ENCODE results near the gene TP53I13. TPM values are rescaled to one million over a fixed set of nuclear protein-coding genes. Genes with fewer than 3 reads are reported as not detected.

Gene TP53I13
- total and polyA plus RNA-seq, 2 of the 13 experiments (the other 11 are each of a cell fraction or from before 2014, with no cell fraction given) = 16.9 to 25.7 TPM

DNA sequence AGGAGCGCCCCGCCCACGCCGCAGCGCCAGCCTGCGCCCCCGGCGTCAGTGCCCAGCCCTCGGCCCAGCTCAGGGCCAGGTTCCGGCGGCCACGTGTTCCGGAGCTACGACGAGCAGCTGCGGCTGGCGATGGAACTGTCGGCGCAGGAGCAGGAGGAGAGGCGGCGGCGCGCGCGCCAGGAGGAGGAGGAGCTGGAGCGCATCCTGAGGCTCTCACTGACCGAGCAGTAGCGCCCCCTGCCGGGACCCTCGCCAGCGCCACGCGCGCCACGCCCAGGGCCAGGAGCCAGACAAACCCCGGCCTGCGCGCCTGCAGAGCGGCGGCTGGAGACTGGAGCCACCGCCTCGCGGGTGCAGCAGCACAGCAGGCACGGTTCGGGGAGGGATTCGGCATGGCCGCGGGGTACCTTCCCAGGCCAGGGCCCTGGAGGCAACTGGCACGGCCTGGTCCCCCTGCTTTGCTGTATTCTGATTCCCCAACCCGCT is 44.9 kb downstream of the TP53I13 start (continued):
- TF ChIP-seq ATF7-NPFF (CRISPR knock-in tag; IDR thresholded peaks at IDR 0.05; ENCODE audit: low read depth) (peak; percentile 94), CEBPG (CRISPR knock-in tag; IDR thresholded peaks at IDR 0.05) (no peak), SRSF4 (IDR thresholded peaks at IDR 0.05; ENCODE audit: low read depth, low read length, poor library complexity, severe bottlenecking) (no peak), TMF1 (CRISPR knock-in tag; IDR thresholded peaks at IDR 0.05; ENCODE audit: low read depth) (peak; percentile 87; the same call in 1 of the 2 replicates), GTF2F1 (IDR thresholded peaks at IDR 0.05; ENCODE audit: low read length) (no peak), ZNF598 (CRISPR knock-in tag; IDR thresholded peaks at IDR 0.05; ENCODE audit: borderline replicate concordance) (0 out of 2 replicates have a peak, but pooled peaks have one; percentile 50), AHDC1 (CRISPR knock-in tag; IDR thresholded peaks at IDR 0.05; ENCODE audit: borderline replicate concordance) (no peak), ZBTB10 (CRISPR knock-in tag; IDR thresholded peaks at IDR 0.05; ENCODE audit: borderline replicate concordance) (no peak), ZSCAN9 (CRISPR knock-in tag; IDR thresholded peaks at IDR 0.05; ENCODE audit: borderline replicate concordance) (no peak), DNMT3B (CRISPR knock-in tag; conservative IDR thresholded peaks at IDR 0.05) (no peak; the same call in 1 of the 2 replicates), PITX1 (CRISPR knock-in tag; IDR thresholded peaks at IDR 0.05) (no peak), ZNF432 (CRISPR knock-in tag; IDR thresholded peaks at IDR 0.05; ENCODE audit: borderline replicate concordance) (no peak), SP140L (CRISPR knock-in tag; IDR thresholded peaks at IDR 0.05; ENCODE audit: borderline replicate concordance) (no peak; the same call in 1 of the 2 replicates), DPF2 (CRISPR knock-in tag; IDR thresholded peaks at IDR 0.05; ENCODE audit: borderline replicate concordance, low read depth) (no peak), TEAD3 (CRISPR knock-in tag; optimal IDR thresholded peaks at IDR 0.05; ENCODE audit: borderline replicate concordance) (peak; percentile 67), SOX5 (CRISPR knock-in tag; IDR thresholded peaks at IDR 0.05; ENCODE audit: borderline replicate concordance) (peak; percentile 35; the same call in 1 of the 2 replicates)
- TF ChIP-seq, protein P1, sequence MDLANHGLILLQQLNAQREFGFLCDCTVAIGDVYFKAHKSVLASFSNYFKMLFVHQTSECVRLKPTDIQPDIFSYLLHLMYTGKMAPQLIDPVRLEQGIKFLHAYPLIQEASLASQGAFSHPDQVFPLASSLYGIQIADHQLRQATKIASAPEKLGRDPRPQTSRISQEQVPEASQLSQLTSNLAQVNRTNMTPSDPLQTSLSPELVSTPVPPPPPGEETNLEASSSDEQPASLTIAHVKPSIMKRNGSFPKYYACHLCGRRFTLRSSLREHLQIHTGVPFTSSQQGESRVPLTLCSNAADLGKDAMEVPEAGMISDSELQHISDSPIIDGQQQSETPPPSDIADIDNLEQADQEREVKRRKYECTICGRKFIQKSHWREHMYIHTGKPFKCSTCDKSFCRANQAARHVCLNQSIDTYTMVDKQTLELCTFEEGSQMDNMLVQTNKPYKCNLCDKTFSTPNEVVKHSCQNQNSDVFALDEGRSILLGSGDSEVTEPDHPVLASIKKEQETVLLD (CRISPR knock-in tag; IDR thresholded peaks at IDR 0.05; ENCODE audit: low read depth) = 0 out of 2 replicates have a peak, but pooled peaks have one; percentile 25
- TF ChIP-seq, protein P2, sequence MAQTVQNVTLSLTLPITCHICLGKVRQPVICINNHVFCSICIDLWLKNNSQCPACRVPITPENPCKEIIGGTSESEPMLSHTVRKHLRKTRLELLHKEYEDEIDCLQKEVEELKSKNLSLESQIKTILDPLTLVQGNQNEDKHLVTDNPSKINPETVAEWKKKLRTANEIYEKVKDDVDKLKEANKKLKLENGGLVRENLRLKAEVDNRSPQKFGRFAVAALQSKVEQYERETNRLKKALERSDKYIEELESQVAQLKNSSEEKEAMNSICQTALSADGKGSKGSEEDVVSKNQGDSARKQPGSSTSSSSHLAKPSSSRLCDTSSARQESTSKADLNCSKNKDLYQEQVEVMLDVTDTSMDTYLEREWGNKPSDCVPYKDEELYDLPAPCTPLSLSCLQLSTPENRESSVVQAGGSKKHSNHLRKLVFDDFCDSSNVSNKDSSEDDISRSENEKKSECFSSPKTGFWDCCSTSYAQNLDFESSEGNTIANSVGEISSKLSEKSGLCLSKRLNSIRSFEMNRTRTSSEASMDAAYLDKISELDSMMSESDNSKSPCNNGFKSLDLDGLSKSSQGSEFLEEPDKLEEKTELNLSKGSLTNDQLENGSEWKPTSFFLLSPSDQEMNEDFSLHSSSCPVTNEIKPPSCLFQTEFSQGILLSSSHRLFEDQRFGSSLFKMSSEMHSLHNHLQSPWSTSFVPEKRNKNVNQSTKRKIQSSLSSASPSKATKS (CRISPR knock-in tag; IDR thresholded peaks at IDR 0.05) = no peak

All from HepG2 (cell line).